Neutrophil (primary cell): ENCODE data around the gene PPDPF.
"Not testable (repeated sequence)": the region's sequence is repeated elsewhere in the genome, so short reads cannot be mapped to it uniquely, and the experiment has no call there.

Experiments
- H3K27ac ChIP-seq: fragments of 200-600 bp; sonication (generic); 2 replicates; pipeline ENCODE4 v1.5.1; 2016; ENCODE audit warnings: mild to moderate bottlenecking, moderate library complexity
- H3K27me3 ChIP-seq: fragments of 200-600 bp; sonication (generic); 2 replicates; pipeline ENCODE4 v1.6.0; 2016; ENCODE audit warnings: mild to moderate bottlenecking
- H3K36me3 ChIP-seq: fragments of 200-600 bp; sonication (generic); 2 replicates; pipeline ENCODE4 v1.5.1; 2017
- H3K4me1 ChIP-seq, 2 experiments: fragments of 200-600 bp in 1 of 2; sonication (generic) in 1 of 2; 1 replicate in 1 of 2; 2 replicates in 1 of 2; pipeline versions ENCODE4 v1.5.1 to v1.6.1; 2013 to 2016; ENCODE audit warnings: low read depth in 1 of 2, low read length in 1 of 2, mild to moderate bottlenecking in 1 of 2, moderate library complexity in 1 of 2; ENCODE audit not compliant: control insufficient read depth in 1 of 2, insufficient read depth in 1 of 2
- H3K4me3 ChIP-seq, 2 experiments: fragments of 200-600 bp in 1 of 2; sonication (generic) in 1 of 2; 1 replicate in 1 of 2; 2 replicates in 1 of 2; pipeline ENCODE4 v1.5.1; 2013 to 2016; ENCODE audit warnings: low read depth in 1 of 2, low read length in 1 of 2, mild to moderate bottlenecking in 1 of 2, moderate library complexity in 1 of 2
- H3K9me3 ChIP-seq: fragments of 200-600 bp; sonication (generic); 2 replicates; pipeline ENCODE4 v1.5.1; 2016
- CTCF ChIP-seq: fragments of 200-600 bp; sonication (generic); IDR thresholded peaks from 2 replicates; pipeline ENCODE4 v1.5.1; 2016; ENCODE audit warnings: antibody characterized with exemption

PPDPF gene

GRCh38 chr20:63557481-63557891 is 36.9 kb downstream of the PPDPF start:
- Histone ChIP-seq H3K4me3 (no peak overlapping the region), H3K36me3 (peaks cover 70% of the 10 kb centered on the region), H3K9me3 (peaks cover 2% of the 10 kb centered on the region), H3K27me3 (peaks cover 43% of the 10 kb centered on the region), H3K4me1 (peaks cover 9 to 17% of the 10 kb centered on the region in 2 experiments), H3K27ac (no peak overlapping the region)
- TF ChIP-seq CTCF, result no peak

DNA sequence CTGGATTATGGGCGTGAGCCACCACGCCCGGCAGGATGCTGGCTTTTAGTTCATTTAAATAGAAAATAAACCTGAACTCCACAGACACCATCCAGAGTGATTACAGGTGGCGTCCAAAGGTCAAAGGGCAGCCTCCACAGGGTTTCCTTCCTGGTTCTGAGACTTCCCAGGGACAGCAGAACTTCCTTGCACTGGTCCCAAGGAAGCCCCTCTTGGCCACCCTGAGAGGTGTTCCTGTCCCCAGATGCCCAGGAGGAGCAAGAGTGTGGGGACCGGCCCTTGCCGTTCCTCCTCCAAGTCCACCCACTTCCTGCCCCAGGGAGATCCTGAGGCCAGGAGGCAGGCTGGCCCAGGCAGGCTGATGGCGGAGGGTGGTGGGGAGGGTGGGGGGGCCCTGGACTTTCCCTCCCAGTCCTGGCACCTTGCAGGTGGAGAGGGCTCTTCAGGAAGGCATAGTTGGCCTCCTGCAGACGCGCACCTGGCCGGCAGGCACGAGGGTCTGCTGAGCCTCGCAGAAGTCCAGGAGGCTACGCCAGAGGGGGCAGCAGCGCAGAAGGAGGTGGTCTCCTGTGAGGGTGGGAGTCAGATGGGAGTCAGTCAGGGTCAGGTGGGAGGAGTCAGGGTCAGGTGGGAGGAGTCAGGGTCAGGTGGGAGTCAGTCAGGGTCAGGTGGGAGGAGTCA is 38.4 kb downstream of the PPDPF start:
- Histone ChIP-seq H3K27me3 (peaks cover 28% of the 10 kb centered on the region), H3K4me3 (no peak overlapping the region), H3K36me3 (peaks cover 84% of the 10 kb centered on the region), H3K9me3 (peaks cover 2% of the 10 kb centered on the region), H3K27ac (no peak overlapping the region), H3K4me1 (peaks cover 5 to 6% of the 10 kb centered on the region in 2 experiments)
- no peak for TF ChIP-seq CTCF

DNA sequence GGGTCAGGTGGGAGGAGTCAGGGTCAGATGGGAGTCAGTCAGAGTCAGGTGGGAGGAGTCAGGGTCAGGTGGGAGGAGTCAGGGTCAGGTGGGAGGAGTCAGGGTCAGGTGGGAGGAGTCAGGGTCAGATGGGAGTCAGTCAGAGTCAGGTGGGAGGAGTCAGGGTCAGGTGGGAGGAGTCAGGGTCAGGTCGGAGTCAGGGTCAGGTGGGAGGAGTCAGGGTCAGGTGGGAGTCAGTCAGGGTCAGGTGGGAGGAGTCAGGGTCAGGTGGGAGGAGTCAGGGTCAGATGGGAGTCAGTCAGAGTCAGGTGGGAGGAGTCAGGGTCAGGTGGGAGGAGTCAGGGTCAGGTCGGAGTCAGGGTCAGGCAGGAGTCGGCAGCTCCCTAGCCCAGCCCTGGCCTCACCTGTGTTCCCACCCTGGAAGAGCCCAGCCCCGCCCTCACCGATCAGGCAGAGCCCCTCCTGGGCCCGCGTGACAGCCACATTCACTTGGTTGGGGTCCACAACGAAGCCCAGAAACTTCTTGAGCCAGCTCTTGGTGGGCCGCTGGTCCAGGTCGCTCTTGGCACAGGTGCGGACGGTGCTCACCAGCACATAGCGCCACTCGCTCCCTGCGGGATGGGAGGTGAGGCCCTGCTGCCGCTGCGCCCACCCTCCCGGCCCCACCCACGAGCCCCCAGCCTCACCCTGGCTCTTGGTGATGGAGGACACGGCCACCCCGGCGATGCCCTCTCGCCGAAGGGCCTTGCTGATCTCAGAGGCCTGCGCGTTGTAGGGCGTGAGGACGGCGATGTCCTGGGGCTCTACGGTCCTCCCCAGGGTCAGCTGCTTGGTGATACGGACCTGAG is 39.1 kb downstream of the PPDPF start:
- Histone ChIP-seq H3K36me3 (peaks cover 92% of the 10 kb centered on the region), H3K27me3 (peaks cover 21% of the 10 kb centered on the region)
- H3K4me1 ChIP-seq, H3K27ac ChIP-seq, H3K9me3 ChIP-seq, H3K4me3 ChIP-seq: not testable (repeated sequence)

DNA sequence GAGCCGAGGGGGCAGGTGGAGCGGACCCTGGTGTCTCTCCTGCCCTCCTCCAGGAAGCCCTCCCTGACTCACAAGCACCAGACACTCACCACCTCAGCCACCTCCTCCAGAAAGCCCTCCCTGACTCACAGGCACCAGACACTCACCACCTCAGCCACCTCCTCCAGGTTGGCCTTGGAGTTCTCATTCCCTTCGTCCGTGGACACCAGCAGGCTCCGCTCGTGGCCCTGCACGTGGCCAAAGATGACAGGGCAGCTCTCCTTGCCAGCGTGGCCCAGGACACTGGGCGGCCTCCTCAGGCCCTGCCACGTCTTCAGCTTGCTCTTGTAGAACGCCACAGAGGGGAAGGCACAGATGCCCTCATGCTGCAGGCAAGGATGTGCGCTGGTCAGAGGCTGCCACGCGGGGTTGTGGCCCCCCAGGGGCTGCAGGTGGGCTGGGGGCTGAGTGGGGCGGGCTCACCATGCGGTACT is 39.8 kb downstream of the PPDPF start:
- peaks cover 99% of the 10 kb centered on the region for H3K36me3 ChIP-seq
- no peak overlapping the region for H3K27ac ChIP-seq
- no peaks in the 10 kb centered on the region for H3K4me1 ChIP-seq
- no peak for TF ChIP-seq CTCF
- H3K9me3 ChIP-seq, result peaks cover 2% of the 10 kb centered on the region
- no peak overlapping the region for H3K4me3 ChIP-seq
- H3K27me3 ChIP-seq, result peaks cover 16% of the 10 kb centered on the region

- no peak overlapping the region for H3K27ac ChIP-seq
- no peak for TF ChIP-seq CTCF
- H3K36me3 ChIP-seq, result peaks cover 99% of the 10 kb centered on the region
- H3K27me3 ChIP-seq, result peaks cover 16% of the 10 kb centered on the region
- H3K4me1 ChIP-seq, result no peaks in the 10 kb centered on the region
- no peak overlapping the region for H3K4me3 ChIP-seq
- H3K9me3 ChIP-seq, result peaks cover 2% of the 10 kb centered on the region
Observed at GRCh38 chr20:63560856-63561609, 40.5 kb downstream of the PPDPF start.
